ENCODE measurements around the gene RIMBP3C. TPM values are rescaled to one million over a fixed set of nuclear protein-coding genes. Genes with fewer than 3 reads are reported as not detected.
"Not testable (repeated sequence)": the region's sequence is repeated elsewhere in the genome, so short reads cannot be mapped to it uniquely, and the experiment has no call there.

RIMBP3C gene
- total RNA-seq, 2 donors from 2014 or later: 0.14 to 6.4 TPM

DNA sequence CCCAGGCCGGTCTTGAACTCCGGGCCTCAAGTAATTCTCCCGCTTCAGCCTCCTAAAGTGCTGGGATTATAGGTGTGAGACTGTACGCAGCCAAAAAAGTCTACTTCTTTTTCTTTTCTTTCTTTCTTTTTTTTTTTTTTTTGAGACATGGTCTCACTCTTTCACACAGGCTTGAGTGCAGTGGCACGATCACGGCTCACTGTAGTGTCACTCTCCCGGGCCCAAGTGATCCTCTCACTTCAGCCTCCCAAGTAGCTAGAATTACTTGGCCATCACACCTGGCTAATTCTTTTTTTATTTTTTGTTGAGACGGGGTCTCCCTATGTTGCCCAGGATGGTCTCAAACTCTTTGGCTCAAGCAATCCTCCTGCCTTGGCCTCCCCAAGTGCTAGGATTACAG is 12.7 kb upstream of the RIMBP3C start:
- no peaks in the 10 kb centered on the region for H3K27me3 ChIP-seq (replicated peaks; ENCODE audit: insufficient read depth)
- H3K4me1 ChIP-seq (replicated peaks): no peaks in the 10 kb centered on the region
- no peaks in the 10 kb centered on the region for H3K36me3 ChIP-seq
- no peak overlapping the region for H3K4me3 ChIP-seq
- H3K27ac ChIP-seq: no peak overlapping the region
- intact Hi-C loops (cut with DNase I): no loop called here
- no peaks in the 10 kb centered on the region for H3K9me3 ChIP-seq
- DNase-seq (ENCODE audit: low spot score): no peak
- TF ChIP-seq POLR2AphosphoS5 (IDR thresholded peaks at IDR 0.05) (no peak), POLR2A (IDR thresholded peaks at IDR 0.05) (no peak)
- TF ChIP-seq, protein P1, sequence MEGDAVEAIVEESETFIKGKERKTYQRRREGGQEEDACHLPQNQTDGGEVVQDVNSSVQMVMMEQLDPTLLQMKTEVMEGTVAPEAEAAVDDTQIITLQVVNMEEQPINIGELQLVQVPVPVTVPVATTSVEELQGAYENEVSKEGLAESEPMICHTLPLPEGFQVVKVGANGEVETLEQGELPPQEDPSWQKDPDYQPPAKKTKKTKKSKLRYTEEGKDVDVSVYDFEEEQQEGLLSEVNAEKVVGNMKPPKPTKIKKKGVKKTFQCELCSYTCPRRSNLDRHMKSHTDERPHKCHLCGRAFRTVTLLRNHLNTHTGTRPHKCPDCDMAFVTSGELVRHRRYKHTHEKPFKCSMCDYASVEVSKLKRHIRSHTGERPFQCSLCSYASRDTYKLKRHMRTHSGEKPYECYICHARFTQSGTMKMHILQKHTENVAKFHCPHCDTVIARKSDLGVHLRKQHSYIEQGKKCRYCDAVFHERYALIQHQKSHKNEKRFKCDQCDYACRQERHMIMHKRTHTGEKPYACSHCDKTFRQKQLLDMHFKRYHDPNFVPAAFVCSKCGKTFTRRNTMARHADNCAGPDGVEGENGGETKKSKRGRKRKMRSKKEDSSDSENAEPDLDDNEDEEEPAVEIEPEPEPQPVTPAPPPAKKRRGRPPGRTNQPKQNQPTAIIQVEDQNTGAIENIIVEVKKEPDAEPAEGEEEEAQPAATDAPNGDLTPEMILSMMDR (IDR thresholded peaks at IDR 0.05): no peak
- 94% methylated on average over 8 of the region's 8 CpGs for WGBS

DNA sequence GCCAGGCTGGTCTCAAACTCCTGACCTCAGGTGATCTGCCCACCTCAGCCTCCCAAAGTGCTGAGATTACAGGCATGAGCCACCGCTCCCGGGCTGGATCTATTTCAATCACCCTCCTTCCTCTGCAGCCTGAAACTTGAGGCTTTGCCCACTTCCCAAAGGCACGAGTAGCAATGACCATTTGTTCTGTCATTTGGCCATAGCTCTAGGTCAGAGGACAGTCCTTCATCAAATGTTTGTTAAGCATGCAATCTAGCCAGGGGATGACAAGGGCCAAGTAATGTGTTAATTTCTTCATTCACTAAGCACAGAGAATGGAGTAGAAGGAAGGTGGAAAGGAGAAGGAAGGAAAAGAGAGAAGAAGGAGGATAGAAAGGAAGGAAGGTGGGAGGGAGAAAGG is 9.4 kb upstream of the RIMBP3C start:
- H3K36me3 ChIP-seq; DNase-seq (ENCODE audit: low spot score); H3K27ac ChIP-seq; H3K4me3 ChIP-seq; H3K4me1 ChIP-seq (replicated peaks); H3K9me3 ChIP-seq; H3K27me3 ChIP-seq (replicated peaks; ENCODE audit: insufficient read depth); intact Hi-C loops (cut with DNase I): not testable (repeated sequence)
- 36% methylated on average over 1 of the region's 3 CpGs for WGBS

GRCh38 chr22:21559345-21560125 is 8.3 kb upstream of the RIMBP3C start:
- DNase-seq (ENCODE audit: low spot score); H3K36me3 ChIP-seq; H3K27me3 ChIP-seq (replicated peaks; ENCODE audit: insufficient read depth); H3K9me3 ChIP-seq; H3K4me1 ChIP-seq (replicated peaks); H3K27ac ChIP-seq; H3K4me3 ChIP-seq; intact Hi-C loops (cut with DNase I): not testable (repeated sequence)
- WGBS: 34% methylated on average over 2 of the region's 10 CpGs

DNA sequence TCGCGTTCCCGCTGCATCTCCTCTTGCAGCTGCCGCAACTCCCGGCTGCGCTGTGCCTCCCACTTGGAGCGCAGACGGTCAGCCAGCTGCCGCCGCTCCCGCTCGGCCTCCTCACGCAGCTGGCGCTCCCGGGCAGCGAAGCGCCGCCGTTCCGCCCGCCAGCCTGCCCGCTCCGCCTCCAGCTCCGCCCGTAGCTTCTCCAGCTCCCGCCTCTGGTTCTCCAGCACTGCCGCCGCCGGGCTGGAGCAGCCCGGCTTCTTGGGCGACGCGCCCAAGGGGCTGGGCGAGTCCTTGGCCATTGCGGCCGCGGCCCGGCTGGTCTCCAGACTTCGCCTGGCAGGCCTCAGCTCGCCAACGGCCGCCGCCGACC is 598 bp downstream of the RIMBP3C start:
- H3K27ac ChIP-seq; H3K4me1 ChIP-seq (replicated peaks); H3K9me3 ChIP-seq; H3K4me3 ChIP-seq; DNase-seq (ENCODE audit: low spot score); H3K36me3 ChIP-seq; intact Hi-C loops (cut with DNase I); H3K27me3 ChIP-seq (replicated peaks; ENCODE audit: insufficient read depth): not testable (repeated sequence)
- no CpG with 5 or more reads among the region's 44 CpGs for WGBS

DNA sequence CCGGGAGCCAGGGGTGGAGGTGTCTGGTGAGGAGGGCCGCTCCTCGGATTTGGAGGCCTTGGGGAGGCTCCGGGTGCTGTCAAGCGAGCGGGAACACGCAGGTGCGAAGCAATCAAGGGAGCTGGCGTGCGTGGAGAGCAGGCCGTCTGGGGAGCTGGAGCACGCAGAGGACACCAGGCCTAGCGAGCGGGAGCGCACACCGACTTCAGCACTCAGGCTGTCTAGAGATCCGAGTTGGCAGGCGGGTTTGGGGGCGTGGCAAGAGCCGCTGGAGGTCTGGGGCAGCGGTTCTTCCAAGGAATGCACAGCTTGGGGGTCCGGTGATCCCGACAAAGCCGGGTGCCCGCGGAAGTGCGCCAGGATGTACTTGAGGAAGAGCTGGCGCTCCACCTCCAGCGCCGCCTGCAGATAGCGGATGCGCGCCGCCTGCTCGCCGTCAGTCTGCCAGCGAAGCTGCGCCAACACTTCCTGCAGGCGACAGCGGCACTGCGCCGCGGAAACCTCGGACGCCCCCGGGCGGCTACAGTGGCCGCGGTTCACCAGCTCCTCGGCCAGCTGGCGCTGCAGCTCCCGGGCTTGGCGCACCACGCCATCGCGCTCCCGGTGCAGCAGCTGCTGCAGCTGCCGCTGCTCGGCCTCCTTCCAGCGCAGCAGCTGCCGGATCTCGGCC is 1.1 kb downstream of the RIMBP3C start:
- H3K9me3 ChIP-seq; H3K36me3 ChIP-seq; H3K4me1 ChIP-seq (replicated peaks); intact Hi-C loops (cut with DNase I); H3K27ac ChIP-seq; H3K4me3 ChIP-seq; DNase-seq (ENCODE audit: low spot score); H3K27me3 ChIP-seq (replicated peaks; ENCODE audit: insufficient read depth): not testable (repeated sequence)
- WGBS: no CpG with 5 or more reads among the region's 62 CpGs

DNA sequence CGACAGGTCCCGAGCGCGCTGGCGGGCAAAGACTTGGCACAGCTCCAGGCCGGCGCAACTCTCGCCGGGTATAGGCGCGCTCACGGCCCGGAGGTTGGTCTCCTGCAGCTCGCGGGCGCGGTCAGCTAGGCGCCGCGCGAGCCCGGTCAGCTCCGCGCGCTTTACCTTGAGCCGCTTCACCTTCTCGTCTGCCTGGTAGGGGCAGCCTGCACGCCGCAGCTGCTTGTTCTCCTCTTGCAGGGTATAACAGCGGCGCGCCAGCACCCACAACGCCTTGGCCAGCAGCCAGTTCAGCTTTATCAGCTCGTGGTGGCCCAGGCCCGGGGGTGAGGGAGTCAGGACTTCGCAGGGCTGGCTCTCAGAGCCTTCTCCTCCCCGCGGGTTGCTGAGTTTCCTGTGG is 1.7 kb downstream of the RIMBP3C start:
- H3K27me3 ChIP-seq (replicated peaks; ENCODE audit: insufficient read depth); H3K4me1 ChIP-seq (replicated peaks); intact Hi-C loops (cut with DNase I); H3K36me3 ChIP-seq; H3K9me3 ChIP-seq; H3K4me3 ChIP-seq; H3K27ac ChIP-seq; DNase-seq (ENCODE audit: low spot score): not testable (repeated sequence)
- WGBS: no CpG with 5 or more reads among the region's 38 CpGs

DNA sequence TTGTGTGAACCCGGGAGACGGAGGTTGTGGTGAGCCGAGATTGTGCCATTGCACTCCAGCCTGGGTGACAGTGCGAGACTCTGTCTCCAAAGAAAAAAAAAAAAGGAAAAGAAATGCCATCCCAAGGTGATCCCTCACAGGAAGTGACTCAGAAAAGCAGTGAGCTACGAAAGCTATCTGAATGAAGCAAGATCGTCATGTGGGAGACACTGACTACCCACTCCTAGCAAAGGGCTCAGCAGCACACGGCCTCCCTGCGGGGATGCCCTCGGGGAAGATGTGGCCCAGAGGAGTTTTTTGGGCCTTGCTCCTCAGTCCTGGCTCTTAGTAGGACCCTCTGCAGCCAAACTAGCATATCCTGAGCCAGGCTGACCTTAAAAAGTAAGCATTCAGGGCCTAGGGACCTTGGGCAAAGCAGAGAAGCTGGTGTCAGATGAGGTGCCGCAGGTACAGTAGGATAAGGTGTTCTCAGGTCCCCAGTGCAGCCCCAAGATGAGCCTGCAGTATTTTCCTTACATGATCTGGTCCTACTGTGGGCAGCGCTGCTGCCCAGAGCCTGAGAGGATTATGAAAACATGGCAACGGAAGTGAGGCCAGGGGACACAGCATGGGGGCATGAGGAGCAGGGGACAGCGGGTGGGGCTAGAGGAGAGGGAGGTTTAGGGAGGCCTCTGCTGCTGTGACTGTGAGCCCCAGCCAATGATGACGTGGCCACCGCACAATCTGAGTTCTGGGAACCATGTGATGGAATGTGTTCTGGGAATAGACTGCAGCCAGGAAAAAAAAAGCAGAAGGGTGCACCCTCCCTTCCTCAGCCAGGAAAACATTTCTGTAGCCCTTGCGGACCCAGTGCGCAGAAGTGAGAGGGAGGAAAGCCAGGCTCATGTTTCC is 6.6 kb downstream of the RIMBP3C start:
- H3K36me3 ChIP-seq; H3K9me3 ChIP-seq; H3K4me3 ChIP-seq; intact Hi-C loops (cut with DNase I); H3K27ac ChIP-seq; H3K27me3 ChIP-seq (replicated peaks; ENCODE audit: insufficient read depth); H3K4me1 ChIP-seq (replicated peaks); DNase-seq (ENCODE audit: low spot score): not testable (repeated sequence)
- WGBS: no CpG with 5 or more reads among the region's 17 CpGs

DNA sequence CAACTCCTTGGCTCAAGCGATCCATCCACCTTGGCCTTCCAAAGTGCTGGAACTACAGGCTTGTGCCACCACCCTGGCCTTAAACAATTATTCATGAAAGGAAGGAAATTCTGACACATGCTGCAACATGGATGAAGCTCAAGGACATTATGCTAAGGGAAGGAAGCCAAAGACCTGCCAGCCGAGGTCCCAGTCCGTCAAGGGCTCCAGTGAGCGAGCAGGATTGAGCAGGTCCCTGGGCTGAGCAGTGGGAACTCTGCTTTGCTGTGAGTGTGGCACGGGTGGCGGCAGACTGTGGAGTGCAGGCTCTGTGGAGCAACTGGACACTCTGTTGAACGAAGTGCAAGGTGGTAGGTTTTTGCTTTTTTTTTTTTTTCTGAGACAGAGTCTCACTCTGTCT is 11.4 kb downstream of the RIMBP3C start:
- H3K4me1 ChIP-seq (replicated peaks); H3K4me3 ChIP-seq; H3K36me3 ChIP-seq; H3K27me3 ChIP-seq (replicated peaks; ENCODE audit: insufficient read depth); intact Hi-C loops (cut with DNase I); DNase-seq (ENCODE audit: low spot score); H3K27ac ChIP-seq; H3K9me3 ChIP-seq: not testable (repeated sequence)
- no CpG with 5 or more reads among the region's 7 CpGs for WGBS

- DNase-seq (ENCODE audit: low spot score); H3K9me3 ChIP-seq; H3K36me3 ChIP-seq; intact Hi-C loops (cut with DNase I); H3K4me1 ChIP-seq (replicated peaks); H3K4me3 ChIP-seq; H3K27ac ChIP-seq; H3K27me3 ChIP-seq (replicated peaks; ENCODE audit: insufficient read depth): not testable (repeated sequence)
- WGBS: no CpG with 5 or more reads among the region's 20 CpGs
Observed at GRCh38 chr22:21532863-21533648, 18.2 kb downstream of the RIMBP3C start.

DNA sequence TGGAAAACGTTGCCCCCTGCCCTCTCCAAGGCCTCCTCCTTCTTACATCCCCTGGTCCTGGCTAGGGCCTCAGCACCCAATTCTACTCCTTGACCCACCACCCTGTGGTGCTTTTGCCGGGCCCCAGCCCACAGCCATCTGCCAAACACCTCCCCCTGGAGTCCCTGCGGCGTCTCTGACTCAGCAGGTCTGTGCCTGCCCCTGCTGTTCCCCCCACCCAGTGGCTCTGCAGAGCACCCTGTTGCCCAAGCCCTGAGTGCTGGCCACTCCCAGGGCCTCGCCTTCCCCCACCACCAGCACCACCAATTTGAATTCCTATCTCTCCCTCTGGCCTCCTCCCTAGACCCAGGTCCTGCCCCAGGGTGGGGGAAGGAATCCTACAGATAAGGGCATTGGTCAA is 19.7 kb downstream of the RIMBP3C start:
- H3K27me3 ChIP-seq (replicated peaks; ENCODE audit: insufficient read depth); DNase-seq (ENCODE audit: low spot score); H3K4me1 ChIP-seq (replicated peaks); H3K9me3 ChIP-seq; H3K36me3 ChIP-seq; intact Hi-C loops (cut with DNase I); H3K4me3 ChIP-seq; H3K27ac ChIP-seq: not testable (repeated sequence)
- WGBS: no CpG with 5 or more reads among the region's 5 CpGs

Data from prostate gland (tissue), 2 donors.